DLD1 (cell line): ENCODE measurements around the gene GLIPR1L2.

ENCODE experiments used
- in situ Hi-C: cut with HindIII; loops from 2 replicates; pipeline ENCODE4 v1.10.0; 2017; ENCODE audit warnings: low sequenced_read_pairs

The GLIPR1L2 gene

GRCh38 chr12:75474116-75474515 lies 83.2 kb downstream of the GLIPR1L2 start:
- in situ Hi-C loops, result no loop called here

GRCh38 chr12:75476071-75476470 lies 85.2 kb downstream of the GLIPR1L2 start:
- in situ Hi-C loops, result no loop called here

DNA sequence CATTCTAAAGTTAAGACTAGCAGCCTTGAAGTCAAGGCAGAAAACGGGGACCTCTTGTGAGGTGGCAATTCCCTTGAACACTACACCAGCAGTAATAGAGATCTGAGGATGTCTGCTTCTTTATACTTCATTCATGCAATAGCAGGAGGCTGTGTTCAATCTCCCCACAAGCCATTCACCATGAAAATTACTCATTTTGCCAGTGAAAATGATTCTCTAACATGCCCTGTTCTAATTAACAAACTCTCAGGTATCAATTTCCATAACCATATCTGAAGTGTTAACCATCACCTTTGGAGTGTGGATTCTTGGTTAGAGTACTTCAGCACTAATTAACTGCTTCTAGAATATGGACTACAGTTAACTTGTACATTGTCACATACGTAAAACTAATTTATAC lies 86.2 kb downstream of the GLIPR1L2 start:
- in situ Hi-C loops, result no loop called here

GRCh38 chr12:75478116-75478794 lies 87.4 kb downstream of the GLIPR1L2 start:
- in situ Hi-C loops, result no loop called here

- in situ Hi-C loops, result no loop called here
Measured at GRCh38 chr12:75479963-75480461, 89.1 kb downstream of the GLIPR1L2 start.

DNA sequence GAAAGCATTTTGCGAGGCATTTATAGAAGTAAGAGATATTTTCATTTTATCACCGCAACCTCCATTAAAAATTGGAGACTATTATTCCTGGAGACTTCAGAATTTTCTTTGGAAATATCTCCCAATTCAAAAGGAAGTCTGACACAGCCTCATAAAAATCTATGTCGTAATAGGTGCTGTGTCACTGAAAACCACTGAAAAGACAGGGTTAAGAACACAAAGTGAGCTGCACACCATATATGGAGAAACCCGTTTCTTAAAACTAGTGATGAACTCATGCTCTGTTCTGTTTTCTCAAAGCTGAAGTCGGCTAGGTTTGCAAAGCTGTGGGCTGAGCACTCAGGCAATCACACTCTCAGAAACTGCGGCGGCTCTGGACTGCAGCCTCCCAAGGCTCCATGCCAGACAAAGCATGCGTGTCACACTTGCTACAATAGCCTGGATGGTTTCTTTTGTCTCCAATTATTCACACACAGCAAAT lies 89.6 kb downstream of the GLIPR1L2 start, which contains the start of gene GLIPR1:
TSS of gene GLIPR1 (plus strand) at position 287 of the 481 bp plus-strand sequence. CDS start at position 413, 126 bp downstream.
- in situ Hi-C loops, result no loop called here

GRCh38 chr12:75481013-75481705 lies 90.3 kb downstream of the GLIPR1L2 start:
- in situ Hi-C loops, result no loop called here

DNA sequence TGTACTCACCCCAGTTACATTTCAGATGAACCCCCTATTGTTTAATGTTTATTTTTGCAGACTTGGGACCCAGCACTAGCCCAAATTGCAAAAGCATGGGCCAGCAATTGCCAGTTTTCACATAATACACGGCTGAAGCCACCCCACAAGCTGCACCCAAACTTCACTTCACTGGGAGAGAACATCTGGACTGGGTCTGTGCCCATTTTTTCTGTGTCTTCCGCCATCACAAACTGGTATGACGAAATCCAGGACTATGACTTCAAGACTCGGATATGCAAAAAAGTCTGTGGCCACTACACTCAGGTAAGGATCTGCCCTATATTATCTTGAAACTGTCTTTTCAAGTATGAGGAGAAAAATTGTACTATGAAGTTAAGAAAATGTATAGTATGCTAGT lies 90.9 kb downstream of the GLIPR1L2 start:
- in situ Hi-C loops, result no loop called here
